Cardiac atrium fibroblast (primary cell): ENCODE data around the gene GRIK1. TPM values are rescaled to one million over a fixed set of nuclear protein-coding genes. Genes with fewer than 3 reads are reported as not detected.

ENCODE experiments used
- total RNA-seq: library from RNA; depleted of rRNA; stranded (reverse); fragments of >200 nt; gene quantifications from 2 replicates; pipeline ENCODE4 v1.2.3, GENCODE V29; 2015

The GRIK1 gene
- not detected in 2 replicates for total RNA-seq

DNA sequence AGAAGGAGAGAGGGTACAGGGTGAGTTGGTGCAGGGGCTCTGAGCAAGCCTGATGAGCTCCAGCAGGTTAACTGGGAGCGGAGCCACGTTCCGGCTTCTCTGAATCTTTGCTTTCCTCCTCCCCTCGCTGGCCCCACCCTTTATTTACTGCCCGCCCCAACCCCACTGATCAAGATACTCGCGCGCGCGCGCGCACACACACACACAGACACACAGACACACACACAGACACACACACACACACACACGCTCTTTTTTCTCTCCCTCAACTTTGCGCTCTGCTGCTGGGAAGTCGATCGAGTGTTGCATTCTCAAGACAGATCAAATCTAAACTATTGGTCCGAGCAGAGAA is at the start of gene GRIK1:
GRIK1 (minus strand) TSS at position 73 of the 352 bp plus-strand sequence.

Other genes with a start within 250 kb of the GRIK1 start
- not detected in 2 replicates for gene CLDN17, start 226.8 kb upstream of the GRIK1 start, total RNA-seq